Parietal lobe (tissue), 1 donor: ENCODE results near the gene BDH2. TPM values are rescaled to one million over a fixed set of nuclear protein-coding genes. Genes with fewer than 3 reads are reported as not detected.

Experiments used
- total RNA-seq: library from RNA; depleted of rRNA; stranded (reverse); fragments of >200 nt; gene quantifications from one replicate; pipeline ENCODE4 v1.2.3, GENCODE V29; 2014

Gene BDH2
- total RNA-seq = 7.5 TPM

DNA sequence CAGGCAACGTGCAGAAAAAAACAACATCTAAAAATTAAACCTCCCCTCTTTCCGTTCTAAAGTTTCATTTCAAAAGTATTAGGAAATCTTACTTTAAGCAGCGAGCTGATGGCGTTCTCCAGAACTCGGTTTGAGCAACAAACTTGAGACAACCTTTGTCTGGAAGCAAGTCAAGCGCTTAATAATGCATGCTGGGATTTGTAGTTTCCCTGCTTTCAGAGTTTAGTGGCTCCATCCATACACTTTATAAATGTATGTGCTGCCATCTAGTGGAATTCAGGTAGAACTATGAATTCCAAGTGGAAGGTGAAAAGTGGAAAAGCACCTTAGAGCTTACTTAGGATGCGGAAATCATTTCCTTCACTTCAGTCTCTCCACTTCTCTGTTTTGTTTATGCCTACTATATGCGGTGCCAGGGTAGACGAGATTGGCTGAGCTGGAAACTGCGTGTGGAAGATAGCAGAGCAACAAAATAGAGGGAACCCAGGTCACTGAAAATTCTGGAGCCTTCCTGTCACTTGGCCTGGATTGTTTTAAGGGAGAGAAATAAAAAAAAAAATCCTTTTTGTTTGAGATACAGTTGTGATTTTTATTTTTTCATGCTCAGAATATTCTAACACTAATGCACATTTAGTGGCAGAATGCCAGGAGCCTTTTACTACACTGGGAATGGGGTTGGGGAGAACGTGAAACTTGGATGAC is at the start of gene BDH2:
TSS of gene BDH2 (minus strand) at position 144 of the 702 bp plus-strand sequence. CDS start 3,580 bp downstream, outside the sequence.

DNA sequence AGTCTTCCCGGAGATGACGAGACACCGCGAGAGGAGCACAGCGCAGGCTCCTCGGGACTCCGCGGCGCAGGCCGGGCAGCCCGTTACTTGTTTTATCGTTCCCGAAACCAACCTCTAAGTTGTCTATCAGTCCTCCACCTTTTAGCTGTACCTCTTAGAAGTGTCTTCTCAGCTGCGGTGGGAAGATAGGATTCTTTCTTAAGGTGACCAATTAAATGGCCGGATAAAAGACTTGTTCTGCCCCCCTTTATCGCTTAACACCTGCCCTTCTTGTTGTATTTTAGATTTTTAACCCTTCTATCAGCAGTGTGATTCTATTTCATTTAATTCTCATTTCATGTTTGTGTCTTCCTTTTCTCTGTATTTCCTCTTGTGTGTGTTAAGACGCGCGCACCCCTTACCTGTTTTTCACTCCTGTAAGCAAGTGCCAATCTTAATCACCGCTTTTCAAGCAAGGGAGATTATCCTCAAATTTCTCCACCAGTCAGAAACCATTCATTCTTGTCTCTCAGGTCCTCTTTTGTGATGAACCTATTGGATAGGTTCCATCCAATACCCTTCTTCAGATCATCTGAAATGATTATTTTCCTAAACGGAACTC is 22.8 kb downstream of the BDH2 start, which contains the start of gene SLC9B2:
TSS of gene SLC9B2 (minus strand) at position 15 of the 601 bp plus-strand sequence. CDS start 9,211 bp downstream, outside the sequence.

Other genes starting within 250 kb of the BDH2 start
- 22.8 TPM for gene CISD2, start 230.8 kb downstream of the BDH2 start, total RNA-seq
- 6.9 TPM for gene SLC9B1, start 80.1 kb downstream of the BDH2 start, total RNA-seq
- 113 TPM for gene SLC9B2, start 23.1 kb downstream of the BDH2 start, total RNA-seq
- 9.7 TPM for gene CENPE, start 98.5 kb upstream of the BDH2 start, total RNA-seq